Neural progenitor cell (in vitro differentiated cells): ENCODE results near the gene PAXX.

Experiments
- CTCF ChIP-seq: fragments of 200-600 bp; sonication (generic); IDR thresholded peaks from 2 replicates; pipeline ENCODE4 v1.5.1; 2017; ENCODE audit warnings: antibody characterized with exemption, mild to moderate bottlenecking
- EZH2 ChIP-seq: fragments of 200-600 bp; sonication (generic); IDR thresholded peaks from 2 replicates; pipeline ENCODE4 v1.6.1; 2017; ENCODE audit warnings: antibody characterized with exemption, mild to moderate bottlenecking, moderate library complexity
- EZH2phosphoT487 ChIP-seq: fragments of 200-600 bp; sonication (generic); IDR thresholded peaks from 2 replicates; pipeline ENCODE4 v1.6.1; 2017; ENCODE audit warnings: antibody characterized with exemption

- TF ChIP-seq CTCF (no peak), EZH2 (no peak), EZH2phosphoT487 (no peak)
Measured at GRCh38 chr9:137022662-137023008, 30.4 kb downstream of the PAXX start.
